ENCODE data around the gene ZBED2. TPM values are rescaled to one million over a fixed set of nuclear protein-coding genes. Genes with fewer than 3 reads are reported as not detected.
"Not testable (repeated sequence)": the region's sequence is repeated elsewhere in the genome, so short reads cannot be mapped to it uniquely, and the experiment has no call there.

The ZBED2 gene
- total RNA-seq, 1 donor from 2014 or later, result not detected

DNA sequence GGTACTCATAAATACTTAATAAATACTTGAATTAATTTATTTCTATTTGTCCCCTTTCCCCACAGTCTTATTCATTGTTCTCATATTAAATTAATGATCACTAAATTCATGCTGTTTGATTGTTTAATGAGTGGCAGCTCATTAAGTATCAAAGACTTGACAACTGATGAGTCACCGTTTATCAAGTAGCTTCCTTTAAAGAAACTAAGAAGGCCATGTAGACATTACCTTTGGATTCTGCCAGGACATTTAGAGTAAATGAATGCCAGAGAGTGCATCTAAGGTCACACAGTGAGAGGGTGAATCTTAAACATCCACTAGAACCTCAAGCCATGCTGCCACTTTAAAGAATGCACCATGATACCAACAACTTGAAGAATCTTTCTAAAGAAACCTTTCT is 23.9 kb downstream of the ZBED2 start:
- Mint-ChIP-seq H3K27ac (no peak overlapping the region), H3K27me3 (no peaks in the 10 kb centered on the region), H3K4me3 (ENCODE audit: low read depth) (no peak overlapping the region), H3K9me3 (ENCODE audit: low read depth) (no peaks in the 10 kb centered on the region), H3K4me1 (ENCODE audit: low read depth) (peaks cover 7% of the 10 kb centered on the region), H3K36me3 (ENCODE audit: insufficient read depth) (no peaks in the 10 kb centered on the region)
- TF ChIP-seq, protein P1, sequence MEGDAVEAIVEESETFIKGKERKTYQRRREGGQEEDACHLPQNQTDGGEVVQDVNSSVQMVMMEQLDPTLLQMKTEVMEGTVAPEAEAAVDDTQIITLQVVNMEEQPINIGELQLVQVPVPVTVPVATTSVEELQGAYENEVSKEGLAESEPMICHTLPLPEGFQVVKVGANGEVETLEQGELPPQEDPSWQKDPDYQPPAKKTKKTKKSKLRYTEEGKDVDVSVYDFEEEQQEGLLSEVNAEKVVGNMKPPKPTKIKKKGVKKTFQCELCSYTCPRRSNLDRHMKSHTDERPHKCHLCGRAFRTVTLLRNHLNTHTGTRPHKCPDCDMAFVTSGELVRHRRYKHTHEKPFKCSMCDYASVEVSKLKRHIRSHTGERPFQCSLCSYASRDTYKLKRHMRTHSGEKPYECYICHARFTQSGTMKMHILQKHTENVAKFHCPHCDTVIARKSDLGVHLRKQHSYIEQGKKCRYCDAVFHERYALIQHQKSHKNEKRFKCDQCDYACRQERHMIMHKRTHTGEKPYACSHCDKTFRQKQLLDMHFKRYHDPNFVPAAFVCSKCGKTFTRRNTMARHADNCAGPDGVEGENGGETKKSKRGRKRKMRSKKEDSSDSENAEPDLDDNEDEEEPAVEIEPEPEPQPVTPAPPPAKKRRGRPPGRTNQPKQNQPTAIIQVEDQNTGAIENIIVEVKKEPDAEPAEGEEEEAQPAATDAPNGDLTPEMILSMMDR (IDR thresholded peaks at IDR 0.05; ENCODE audit: unreplicated experiment), result no peak
- no peak for DNase-seq (ENCODE audit: low spot score, unreplicated experiment)

DNA sequence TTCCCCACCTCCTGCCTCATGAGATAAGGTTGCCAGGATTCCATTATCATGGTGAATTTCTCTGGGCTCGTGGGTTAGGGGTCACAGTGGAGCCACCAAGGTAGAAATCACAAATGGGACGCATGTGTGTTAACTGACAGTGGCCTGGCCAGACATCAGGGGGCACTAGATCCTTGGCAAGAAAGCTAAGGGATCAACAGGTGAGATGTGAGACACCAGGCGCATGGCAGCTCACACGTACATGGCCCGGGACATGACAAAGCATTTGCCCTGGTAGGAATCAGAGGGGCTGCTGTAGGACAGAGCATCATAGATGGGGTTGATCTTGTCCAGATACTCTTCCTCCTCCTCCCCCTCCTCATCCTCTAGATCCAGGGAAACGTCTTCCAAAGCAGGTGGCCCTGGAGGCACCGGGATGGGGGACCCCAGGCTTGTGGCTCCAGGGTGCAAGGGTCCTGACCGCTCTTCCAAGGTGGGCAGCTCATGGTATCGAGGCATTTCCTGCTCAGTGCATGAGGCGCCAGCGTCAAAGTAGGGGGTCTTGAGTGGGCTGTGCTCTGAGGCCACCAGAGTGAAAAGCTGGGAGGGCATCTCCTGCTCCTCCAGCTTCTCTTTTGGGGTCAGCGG is 24.6 kb downstream of the ZBED2 start:
- TF ChIP-seq, protein P1 (IDR thresholded peaks at IDR 0.05; ENCODE audit: unreplicated experiment), result no peak
- no peaks in the 10 kb centered on the region for H3K9me3 Mint-ChIP-seq (ENCODE audit: low read depth)
- DNase-seq (ENCODE audit: low spot score, unreplicated experiment), result no peak
- peaks cover 7% of the 10 kb centered on the region for H3K4me1 Mint-ChIP-seq (ENCODE audit: low read depth)
- H3K36me3 Mint-ChIP-seq (ENCODE audit: insufficient read depth), result no peaks in the 10 kb centered on the region
- no peak overlapping the region for H3K4me3 Mint-ChIP-seq (ENCODE audit: low read depth)
- H3K27me3 Mint-ChIP-seq, result no peaks in the 10 kb centered on the region
- H3K27ac Mint-ChIP-seq, result no peak overlapping the region

DNA sequence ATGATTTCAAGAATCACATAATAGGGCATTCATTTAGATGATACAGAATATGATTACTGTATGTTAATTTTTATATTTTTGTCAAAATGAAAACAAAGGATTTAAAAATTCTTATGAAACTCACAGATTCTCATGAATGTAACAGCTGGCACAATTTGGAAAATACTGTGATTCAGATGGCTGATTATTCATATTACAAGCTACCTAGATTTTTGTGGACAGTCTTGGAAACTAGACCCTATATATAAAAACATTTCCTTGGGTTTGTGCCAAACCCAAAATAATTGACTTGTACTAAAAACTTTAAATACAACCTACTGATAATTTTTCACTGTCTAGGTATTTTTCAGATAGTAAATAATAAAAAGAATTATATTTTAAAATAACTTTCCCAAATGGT is 26.2 kb downstream of the ZBED2 start:
- no peaks in the 10 kb centered on the region for H3K36me3 Mint-ChIP-seq (ENCODE audit: insufficient read depth)
- no peaks in the 10 kb centered on the region for H3K9me3 Mint-ChIP-seq (ENCODE audit: low read depth)
- no peak overlapping the region for H3K27ac Mint-ChIP-seq
- DNase-seq (ENCODE audit: low spot score, unreplicated experiment), result no peak
- TF ChIP-seq, protein P1 (IDR thresholded peaks at IDR 0.05; ENCODE audit: unreplicated experiment), result no peak
- H3K27me3 Mint-ChIP-seq, result no peaks in the 10 kb centered on the region
- peaks cover 5% of the 10 kb centered on the region for H3K4me1 Mint-ChIP-seq (ENCODE audit: low read depth)
- H3K4me3 Mint-ChIP-seq (ENCODE audit: low read depth), result no peak overlapping the region

DNA sequence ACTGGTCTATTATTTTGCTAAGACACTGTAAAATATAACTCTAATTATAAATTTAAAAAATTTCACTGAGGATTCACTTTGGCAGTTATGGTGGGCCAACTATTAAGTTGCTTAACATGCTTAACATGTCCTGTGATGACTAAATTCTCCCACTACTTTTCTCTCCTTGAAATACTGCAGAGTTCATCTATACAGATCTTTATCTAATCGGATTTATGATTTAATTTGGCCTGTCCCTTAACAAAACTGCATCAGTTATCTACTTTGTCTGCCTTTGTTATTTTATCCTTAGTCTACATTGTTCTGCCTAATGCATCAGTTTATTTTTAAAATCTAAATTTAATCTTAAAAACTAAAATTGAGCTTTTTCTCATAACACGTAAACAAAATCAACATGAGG is 26.8 kb downstream of the ZBED2 start:
- H3K4me3 Mint-ChIP-seq (ENCODE audit: low read depth), result no peak overlapping the region
- no peaks in the 10 kb centered on the region for H3K36me3 Mint-ChIP-seq (ENCODE audit: insufficient read depth)
- peaks cover 2% of the 10 kb centered on the region for H3K4me1 Mint-ChIP-seq (ENCODE audit: low read depth)
- TF ChIP-seq, protein P1 (IDR thresholded peaks at IDR 0.05; ENCODE audit: unreplicated experiment), result no peak
- no peak overlapping the region for H3K27ac Mint-ChIP-seq
- no peaks in the 10 kb centered on the region for H3K27me3 Mint-ChIP-seq
- no peak for DNase-seq (ENCODE audit: low spot score, unreplicated experiment)
- no peaks in the 10 kb centered on the region for H3K9me3 Mint-ChIP-seq (ENCODE audit: low read depth)

DNA sequence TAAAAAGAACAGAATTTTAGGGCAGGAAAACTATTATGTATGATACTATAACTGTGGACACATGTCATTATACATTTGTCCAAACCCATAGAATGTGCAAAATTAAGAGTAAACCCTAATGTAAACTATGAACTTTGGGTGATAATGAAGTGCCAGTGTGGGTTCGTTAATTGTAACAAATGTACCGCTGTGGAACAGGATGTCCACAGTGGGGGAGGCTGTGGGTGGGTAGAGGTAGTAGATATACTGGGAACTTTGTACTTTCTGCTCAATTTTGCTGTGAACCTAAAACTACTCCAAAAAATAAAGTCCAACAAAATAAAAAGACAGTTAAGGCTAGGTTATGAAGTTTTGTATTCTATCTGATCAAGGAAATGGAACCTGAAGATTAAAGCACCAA is 28.3 kb downstream of the ZBED2 start:
- DNase-seq (ENCODE audit: low spot score, unreplicated experiment), result no peak
- H3K36me3 Mint-ChIP-seq (ENCODE audit: insufficient read depth), result no peaks in the 10 kb centered on the region
- TF ChIP-seq, protein P1 (IDR thresholded peaks at IDR 0.05; ENCODE audit: unreplicated experiment), result no peak
- no peaks in the 10 kb centered on the region for H3K4me1 Mint-ChIP-seq (ENCODE audit: low read depth)
- no peak overlapping the region for H3K4me3 Mint-ChIP-seq (ENCODE audit: low read depth)
- H3K9me3 Mint-ChIP-seq (ENCODE audit: low read depth), result no peaks in the 10 kb centered on the region
- no peak overlapping the region for H3K27ac Mint-ChIP-seq
- no peaks in the 10 kb centered on the region for H3K27me3 Mint-ChIP-seq

DNA sequence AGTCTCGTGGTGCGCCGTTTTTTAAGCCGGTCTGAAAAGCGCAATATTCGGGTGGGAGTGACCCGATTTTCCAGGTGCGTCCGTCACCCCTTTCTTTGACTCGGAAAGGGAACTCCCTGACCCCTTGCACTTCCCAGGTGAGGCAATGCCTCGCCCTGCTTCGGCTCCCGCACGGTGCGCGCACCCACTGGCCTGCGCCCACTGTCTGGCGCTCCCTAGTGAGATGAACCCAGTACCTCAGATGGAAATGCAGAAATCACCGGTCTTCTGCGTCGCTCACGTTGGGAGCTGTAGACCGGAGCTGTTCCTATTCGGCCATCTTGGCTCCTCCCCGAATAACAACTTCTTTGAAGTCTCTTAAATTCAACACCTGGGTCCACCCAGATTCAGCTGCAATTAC is 33.2 kb downstream of the ZBED2 start:
- DNase-seq (ENCODE audit: low spot score, unreplicated experiment); H3K27me3 Mint-ChIP-seq; H3K27ac Mint-ChIP-seq; H3K4me1 Mint-ChIP-seq (ENCODE audit: low read depth); H3K4me3 Mint-ChIP-seq (ENCODE audit: low read depth); H3K36me3 Mint-ChIP-seq (ENCODE audit: insufficient read depth); H3K9me3 Mint-ChIP-seq (ENCODE audit: low read depth): not testable (repeated sequence)

Data from progenitor cell of endocrine pancreas (in vitro differentiated cells).